Panc1 (cell line): ENCODE measurements around the gene RAB11FIP3. TPM values are rescaled to one million over a fixed set of nuclear protein-coding genes. Genes with fewer than 3 reads are reported as not detected.
A peak's percentile ranks its signal among the peaks of the same experiment; 100 is the strongest.

ENCODE experiments used
- ATAC-seq: fragments of 200-7000 bp; cut with Tn5 transposase; 2 replicates; pipeline ENCODE4 v1.9.1; 2020; ENCODE audit warnings: mild to moderate bottlenecking, moderate library complexity
- BruUV-seq: library from RNA; stranded (reverse); fragments of 400-500 nt; replicated peaks from 2 replicates; lab custom pipeline; 2021; lab: Mats Ljungman, UMichigan
- CTCF ChIA-PET: fragments of 300-600 bp; sonication (Branson Sonifier 250); formaldehyde crosslinking; loops from one replicate; lab custom pipeline; 2022; ENCODE audit warnings: antibody characterized with exemption; lab: Charles Lee
- POLR2A ChIA-PET: fragments of 300-600 bp; sonication (Branson Sonifier 250); formaldehyde crosslinking; loops from one replicate; lab custom pipeline; 2022; ENCODE audit warnings: antibody characterized with exemption; lab: Charles Lee
- DNase-seq: peaks from one replicate; pipeline ENCODE4 v3.0.0-alpha.2; 2010; ENCODE audit warnings: low read depth, low spot score
- H3K27ac ChIP-seq: 2 replicates; pipeline ENCODE4 v1.5.1; 2011; ENCODE audit warnings: mild to moderate bottlenecking, low read length, inconsistent platforms
- H3K27me3 ChIP-seq: fragments of 200-500 bp; sonication (Bioruptor generic); 2 replicates; pipeline ENCODE4 v1.6.0; 2014; ENCODE audit warnings: low read length, inconsistent platforms; ENCODE audit not compliant: control insufficient read depth, insufficient read depth
- H3K36me3 ChIP-seq: fragments of 200-500 bp; sonication (Bioruptor generic); 2 replicates; pipeline ENCODE4 v1.5.1; 2014; ENCODE audit warnings: inconsistent platforms, mild to moderate bottlenecking, low read length, moderate library complexity; ENCODE audit not compliant: control insufficient read depth, insufficient read depth
- H3K4me1 ChIP-seq: 2 replicates; pipeline ENCODE4 v1.5.1; 2011; ENCODE audit warnings: inconsistent platforms, mild to moderate bottlenecking, low read length, moderate library complexity; ENCODE audit not compliant: control insufficient read depth, insufficient read depth
- H3K4me3 ChIP-seq, 2 experiments: 2 replicates each; pipeline ENCODE4 v1.5.1; 2011 to 2012; ENCODE audit warnings: low read depth in 2 of 2, low read length in 2 of 2, mild to moderate bottlenecking in 2 of 2, inconsistent platforms in 1 of 2, moderate library complexity in 1 of 2
- H3K9me3 ChIP-seq: fragments of 200-500 bp; sonication (Bioruptor generic); 2 replicates; pipeline ENCODE4 v1.5.1; 2014; ENCODE audit warnings: low read depth, mild to moderate bottlenecking, inconsistent platforms, low read length, moderate library complexity; ENCODE audit not compliant: control insufficient read depth, insufficient read depth
- CTCF ChIP-seq: fragments of 450-650 bp; IDR thresholded peaks from 2 replicates; pipeline ENCODE4 v1.5.1; 2017; ENCODE audit warnings: mild to moderate bottlenecking
- POLR2AphosphoS5 ChIP-seq: IDR thresholded peaks from 2 replicates; pipeline ENCODE4 v1.6.1; 2012; ENCODE audit warnings: mild to moderate bottlenecking, low read depth, low read length, moderate library complexity
- REST ChIP-seq, 2 experiments: IDR thresholded peaks; 2 replicates each; pipeline ENCODE4 v1.6.1; 2011 to 2012; ENCODE audit warnings: low read depth in 2 of 2, control low read depth in 1 of 2, low read length in 1 of 2, mild to moderate bottlenecking in 1 of 2, moderate library complexity in 1 of 2; ENCODE audit not compliant: insufficient read depth in 1 of 2
- SIN3A ChIP-seq: IDR thresholded peaks from 2 replicates; pipeline ENCODE4 v1.6.1; 2012; ENCODE audit warnings: low read depth, mild to moderate bottlenecking, low read length, moderate library complexity, borderline replicate concordance; ENCODE audit not compliant: insufficient read depth
- TCF7L2 ChIP-seq: IDR thresholded peaks from 2 replicates; pipeline ENCODE4 v1.6.1; 2011; ENCODE audit warnings: mild to moderate bottlenecking, low read depth, low read length, inconsistent platforms
- in situ Hi-C: cut with HindIII; loops from 2 replicates; pipeline ENCODE4 v1.10.0; 2016; ENCODE audit warnings: low sequenced_read_pairs, low pct_unique_long_range_greater_than_20kb
- intact Hi-C: fragments of 100-400 bp; cut with micrococcal nuclease; formaldehyde crosslinking; loops from one replicate; pipeline ENCODE4 v1.10.0; 2022; ENCODE audit not compliant: unreplicated experiment
- microRNA-seq: library from miRNA; unstranded; fragments of <30 nt; microRNA quantifications from one replicate; pipeline ENCODE4 v1.1.0, GENCODE V29; 2020; ENCODE audit not compliant: unreplicated experiment
- total RNA-seq: library from RNA; stranded (reverse); gene quantifications from one replicate; pipeline ENCODE4 v1.2.1, GENCODE V29; 2021; ENCODE audit not compliant: unreplicated experiment

The RAB11FIP3 gene
- total RNA-seq, 1 experiment from 2014 or later, result 57.3 TPM

GRCh38 chr16:568401-569258 lies 143.2 kb downstream of the RAB11FIP3 start:
- Histone ChIP-seq H3K9me3 (no peaks in the 10 kb centered on the region), H3K27ac (peak overlapping the region; percentile 93), H3K27me3 (no peaks in the 10 kb centered on the region), H3K4me1 (peaks cover 57% of the 10 kb centered on the region), H3K4me3 (peak overlapping the region; percentile 58 to 87), H3K36me3 (no peaks in the 10 kb centered on the region)
- ATAC-seq, result peak; percentile 12
- no peak for DNase-seq
- ChIA-PET POLR2A (no interaction called here), CTCF (no interaction called here)
- intact Hi-C loops, result no loop called here
- no peak for TF ChIP-seq CTCF
- TF ChIP-seq SIN3A, result no peak
- TF ChIP-seq TCF7L2, result no peak
- TF ChIP-seq POLR2AphosphoS5, result no peak
- no TSS peak for BruUV-seq
- in situ Hi-C loops, result no loop called here

- CTCF ChIA-PET, result no interaction called here
- Histone ChIP-seq H3K36me3 (no peaks in the 10 kb centered on the region), H3K27me3 (no peaks in the 10 kb centered on the region), H3K4me3 (peak within 1 kb of the TSS; percentile 62 to 87), H3K27ac (peak within 1 kb of the TSS; percentile 93), H3K4me1 (peaks cover 50% of the 10 kb centered on the region), H3K9me3 (no peaks in the 10 kb centered on the region)
- ATAC-seq (peak; percentile 67), DNase-seq (no peak)
- intact Hi-C loops (no loop called here), in situ Hi-C loops (no loop called here)
- POLR2A ChIA-PET, result no interaction called here
- no TSS peak for BruUV-seq
- TF ChIP-seq REST (IDR thresholded peaks at IDR 0.05; ENCODE audit: insufficient read depth in 1 of 2, low read depth in 2 of 2, low read length in 1 of 2) (no peak), SIN3A (peak; percentile 49; the same call in 1 of the 2 replicates), POLR2AphosphoS5 (peak; percentile 36; the same call in 1 of the 2 replicates), CTCF (no peak), TCF7L2 (no peak)
Observed at GRCh38 chr16:569445-570254, 144.2 kb downstream of the RAB11FIP3 start, which contains the start of gene PIGQ. TSS of gene PIGQ (plus strand) at chr16:569968. CDS start at chr16:574075, 4,107 bp downstream.

Small RNA genes lying within 50 kb of the gene (microRNA-seq; reads per million reads assigned to microRNA genes)
- gene MIR3176 (1.6 reads per million), gene MIR5587 (0.95 reads per million)

Other genes with a start within 250 kb of the RAB11FIP3 start
- gene HBA1, start 249.0 kb upstream of the RAB11FIP3 start, total RNA-seq, result 4.4 TPM
- 10.4 TPM for gene HBQ1, start 245.2 kb upstream of the RAB11FIP3 start, total RNA-seq
- gene LUC7L, start 196.2 kb upstream of the RAB11FIP3 start, total RNA-seq, result 75.3 TPM
- 121 TPM for gene FAM234A, start 190.8 kb upstream of the RAB11FIP3 start, total RNA-seq
- gene RGS11, start 149.7 kb upstream of the RAB11FIP3 start, total RNA-seq, result 10.2 TPM
- 2.4 TPM for gene ARHGDIG, start 145.1 kb upstream of the RAB11FIP3 start, total RNA-seq
- 1.1 TPM for gene PDIA2, start 142.5 kb upstream of the RAB11FIP3 start, total RNA-seq
- gene AXIN1, start 72.9 kb upstream of the RAB11FIP3 start, total RNA-seq, result 53.3 TPM
- gene MRPL28, start 55.1 kb upstream of the RAB11FIP3 start, total RNA-seq, result 140 TPM
- 128 TPM for gene PGAP6, start 43.7 kb upstream of the RAB11FIP3 start, total RNA-seq
- gene NME4, start 28.4 kb upstream of the RAB11FIP3 start, total RNA-seq, result 500 TPM
- 92.7 TPM for gene DECR2, start 23.8 kb upstream of the RAB11FIP3 start, total RNA-seq
- 78.5 TPM for gene CAPN15, start 102.1 kb downstream of the RAB11FIP3 start, total RNA-seq
- gene PRR35, start 134.7 kb downstream of the RAB11FIP3 start, total RNA-seq, result 2.2 TPM
- 4.0 TPM for gene NHLRC4, start 141.4 kb downstream of the RAB11FIP3 start, total RNA-seq
- 83.5 TPM for gene PIGQ, start 144.3 kb downstream of the RAB11FIP3 start, total RNA-seq
- 30.7 TPM for gene RAB40C, start 164.4 kb downstream of the RAB11FIP3 start, total RNA-seq
- gene WFIKKN1, start 205.3 kb downstream of the RAB11FIP3 start, total RNA-seq, result 2.0 TPM
- gene METTL26, start 210.7 kb downstream of the RAB11FIP3 start, total RNA-seq, result 91.8 TPM
- gene MCRIP2, start 216.2 kb downstream of the RAB11FIP3 start, total RNA-seq, result 91.6 TPM
- gene WDR90, start 223.7 kb downstream of the RAB11FIP3 start, total RNA-seq, result 58.9 TPM
- gene RHOT2, start 242.5 kb downstream of the RAB11FIP3 start, total RNA-seq, result 195 TPM